T-helper 1 cell treated with Interleukin-12 subunit alpha and Interleukin-12 subunit beta and Interleukin-4 antibody, amounts not matched to agents 30 μg/mL and 1 μg/mL, for 36 hours (primary cell): ENCODE data around the gene AQP9.

Source experiments
- H3K27ac Mint-ChIP-seq: one replicate; pipeline ENCODE4 v1.8.0; 2021; ENCODE audit warnings: mild to moderate bottlenecking, mixed read lengths
- H3K27me3 Mint-ChIP-seq: one replicate; pipeline ENCODE4 v1.8.0; 2021; ENCODE audit warnings: low read depth, mixed read lengths
- H3K36me3 Mint-ChIP-seq: one replicate; pipeline ENCODE4 v1.8.0; 2021; ENCODE audit warnings: low read depth, mixed read lengths
- H3K4me1 Mint-ChIP-seq: one replicate; pipeline ENCODE4 v1.8.0; 2021; ENCODE audit warnings: low read depth, mixed read lengths
- H3K4me3 Mint-ChIP-seq: one replicate; pipeline ENCODE4 v1.8.0; 2021; ENCODE audit warnings: mild to moderate bottlenecking, moderate library complexity, mixed read lengths
- H3K9me3 Mint-ChIP-seq: one replicate; pipeline ENCODE4 v1.8.0; 2021; ENCODE audit warnings: mixed read lengths

Gene AQP9

GRCh38 chr15:58213587-58214338, 75.6 kb downstream of the AQP9 start:
- no peaks in the 10 kb centered on the region for H3K9me3 Mint-ChIP-seq
- peaks cover 21% of the 10 kb centered on the region for H3K27me3 Mint-ChIP-seq
- H3K36me3 Mint-ChIP-seq = no peaks in the 10 kb centered on the region
- H3K27ac Mint-ChIP-seq = no peak overlapping the region
- H3K4me3 Mint-ChIP-seq = no peak overlapping the region
- no peaks in the 10 kb centered on the region for H3K4me1 Mint-ChIP-seq

GRCh38 chr15:58214591-58215340, 76.6 kb downstream of the AQP9 start:
- no peak overlapping the region for H3K4me3 Mint-ChIP-seq
- no peaks in the 10 kb centered on the region for H3K9me3 Mint-ChIP-seq
- H3K27me3 Mint-ChIP-seq = peaks cover 29% of the 10 kb centered on the region
- H3K27ac Mint-ChIP-seq = no peak overlapping the region
- no peaks in the 10 kb centered on the region for H3K4me1 Mint-ChIP-seq
- no peaks in the 10 kb centered on the region for H3K36me3 Mint-ChIP-seq

- H3K27ac Mint-ChIP-seq = no peak overlapping the region
Measured at GRCh38 chr15:58217460-58217859, 79.3 kb downstream of the AQP9 start.

GRCh38 chr15:58221591-58222241, 83.5 kb downstream of the AQP9 start:
- H3K4me3 Mint-ChIP-seq = no peak overlapping the region
- no peaks in the 10 kb centered on the region for H3K36me3 Mint-ChIP-seq
- H3K27ac Mint-ChIP-seq = no peak overlapping the region

More at GRCh38 chr15:58217460-58217859, 79.3 kb downstream of the AQP9 start:
- Mint-ChIP-seq H3K27me3 (peaks cover 34% of the 10 kb centered on the region), H3K9me3 (no peaks in the 10 kb centered on the region), H3K4me3 (no peak overlapping the region), H3K36me3 (no peaks in the 10 kb centered on the region), H3K4me1 (no peaks in the 10 kb centered on the region)

GRCh38 chr15:58222679-58223078, 84.5 kb downstream of the AQP9 start:
- Mint-ChIP-seq H3K4me1 (no peaks in the 10 kb centered on the region), H3K27ac (no peak overlapping the region), H3K27me3 (peaks cover 14% of the 10 kb centered on the region), H3K9me3 (no peaks in the 10 kb centered on the region), H3K4me3 (no peak overlapping the region), H3K36me3 (no peaks in the 10 kb centered on the region)

More at GRCh38 chr15:58221591-58222241, 83.5 kb downstream of the AQP9 start:
- no peaks in the 10 kb centered on the region for H3K4me1 Mint-ChIP-seq
- no peaks in the 10 kb centered on the region for H3K9me3 Mint-ChIP-seq
- H3K27me3 Mint-ChIP-seq = peaks cover 19% of the 10 kb centered on the region

- no peaks in the 10 kb centered on the region for H3K9me3 Mint-ChIP-seq
- H3K36me3 Mint-ChIP-seq = no peaks in the 10 kb centered on the region
- peaks cover 14% of the 10 kb centered on the region for H3K27me3 Mint-ChIP-seq
- no peak overlapping the region for H3K27ac Mint-ChIP-seq
- H3K4me3 Mint-ChIP-seq = no peak overlapping the region
- H3K4me1 Mint-ChIP-seq = peaks cover 5% of the 10 kb centered on the region
Measured at GRCh38 chr15:58223432-58223831, 85.3 kb downstream of the AQP9 start.

- Mint-ChIP-seq H3K27me3 (peaks cover 13% of the 10 kb centered on the region), H3K27ac (no peak overlapping the region), H3K4me1 (peaks cover 11% of the 10 kb centered on the region), H3K36me3 (no peaks in the 10 kb centered on the region), H3K9me3 (no peaks in the 10 kb centered on the region), H3K4me3 (no peak overlapping the region)
Measured at GRCh38 chr15:58224068-58224467, 85.9 kb downstream of the AQP9 start.

- H3K4me1 Mint-ChIP-seq = peaks cover 12% of the 10 kb centered on the region
- no peaks in the 10 kb centered on the region for H3K9me3 Mint-ChIP-seq
- H3K27me3 Mint-ChIP-seq = peaks cover 10% of the 10 kb centered on the region
- no peak overlapping the region for H3K4me3 Mint-ChIP-seq
- H3K36me3 Mint-ChIP-seq = no peaks in the 10 kb centered on the region
- H3K27ac Mint-ChIP-seq = no peak overlapping the region
Measured at GRCh38 chr15:58227706-58228543, 89.7 kb downstream of the AQP9 start.

- Mint-ChIP-seq H3K27me3 (peaks cover 10% of the 10 kb centered on the region), H3K4me3 (no peak overlapping the region), H3K9me3 (no peaks in the 10 kb centered on the region), H3K4me1 (peaks cover 12% of the 10 kb centered on the region), H3K27ac (no peak overlapping the region), H3K36me3 (no peaks in the 10 kb centered on the region)
Measured at GRCh38 chr15:58228718-58229117, 90.5 kb downstream of the AQP9 start.

GRCh38 chr15:58229297-58229768, 91.2 kb downstream of the AQP9 start:
- no peaks in the 10 kb centered on the region for H3K36me3 Mint-ChIP-seq
- no peaks in the 10 kb centered on the region for H3K9me3 Mint-ChIP-seq
- H3K4me3 Mint-ChIP-seq = no peak overlapping the region
- H3K27ac Mint-ChIP-seq = no peak overlapping the region
- H3K27me3 Mint-ChIP-seq = peaks cover 14% of the 10 kb centered on the region
- H3K4me1 Mint-ChIP-seq = peaks cover 12% of the 10 kb centered on the region

- Mint-ChIP-seq H3K27ac (no peak overlapping the region), H3K27me3 (peaks cover 17% of the 10 kb centered on the region), H3K4me3 (no peak overlapping the region)
Measured at GRCh38 chr15:58232281-58233065, 94.3 kb downstream of the AQP9 start.

GRCh38 chr15:58233341-58233740, 95.2 kb downstream of the AQP9 start:
- Mint-ChIP-seq H3K4me1 (peaks cover 8% of the 10 kb centered on the region), H3K36me3 (no peaks in the 10 kb centered on the region), H3K4me3 (no peak overlapping the region), H3K27me3 (peaks cover 17% of the 10 kb centered on the region), H3K9me3 (no peaks in the 10 kb centered on the region), H3K27ac (no peak overlapping the region)

More at GRCh38 chr15:58232281-58233065, 94.3 kb downstream of the AQP9 start:
- Mint-ChIP-seq H3K4me1 (peaks cover 12% of the 10 kb centered on the region), H3K36me3 (no peaks in the 10 kb centered on the region), H3K9me3 (no peaks in the 10 kb centered on the region)
